Nasal cavity respiratory epithelium epithelial cell of viscerocranial mucosa (primary cell): Measurements from ENCODE around the gene ARHGEF25. TPM values are rescaled to one million over a fixed set of nuclear protein-coding genes. Genes with fewer than 3 reads are reported as not detected.

ENCODE experiments used
- total RNA-seq: library from RNA; depleted of rRNA; stranded (reverse); fragments of >200 nt; gene quantifications from 2 replicates; pipeline ENCODE4 v1.2.3, GENCODE V29; 2014

The ARHGEF25 gene
- total RNA-seq, result under 0.01 and 0.43 TPM in 2 replicates

GRCh38 chr12:57611108-57611826, at the start of gene ARHGEF25:
Gene ARHGEF25, plus strand, starts transcription at chr12:57611435. Its CDS starts 460 bp downstream, at chr12:57611895.

DNA sequence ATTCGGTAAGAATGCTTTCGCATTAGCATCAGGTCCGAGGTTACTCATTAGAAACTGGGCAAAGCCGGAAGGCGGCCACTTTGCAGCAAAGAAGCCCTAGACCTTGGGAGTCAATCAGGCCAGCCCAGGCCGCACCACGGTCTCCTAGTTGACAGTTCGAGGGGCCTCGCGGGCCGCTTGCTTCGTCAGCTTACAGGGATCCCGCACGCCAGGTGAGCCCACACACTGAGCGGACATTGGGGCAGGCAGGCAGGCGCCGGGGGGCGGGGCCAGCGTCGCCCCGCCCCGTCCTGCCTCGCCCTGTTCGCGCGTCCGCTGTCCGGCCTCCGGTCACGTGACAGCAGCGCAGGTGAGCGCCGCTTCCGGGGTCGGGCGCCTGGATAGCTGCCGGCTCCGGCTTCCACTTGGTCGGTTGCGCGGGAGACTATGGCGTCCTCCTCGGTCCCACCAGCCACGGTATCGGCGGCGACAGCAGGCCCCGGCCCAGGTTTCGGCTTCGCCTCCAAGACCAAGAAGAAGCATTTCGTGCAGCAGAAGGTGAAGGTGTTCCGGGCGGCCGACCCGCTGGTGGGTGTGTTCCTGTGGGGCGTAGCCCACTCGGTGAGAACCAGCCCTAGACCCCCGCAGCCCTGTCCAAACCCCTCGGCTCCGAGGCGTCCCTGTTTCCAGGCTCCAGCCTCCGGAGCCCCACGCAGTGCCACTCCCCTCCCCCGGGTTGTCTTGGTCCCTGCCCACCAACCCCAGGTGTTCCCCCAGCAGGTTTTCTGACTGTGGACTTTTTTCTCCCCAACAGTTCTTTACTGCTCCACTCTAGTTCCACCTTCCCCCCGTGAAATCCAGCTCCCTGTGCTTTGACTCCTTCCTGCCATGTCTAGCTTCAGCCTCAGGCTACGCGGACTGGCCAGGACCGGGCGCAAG, 20.1 kb upstream of the ARHGEF25 start, which contains the start of gene PIP4K2C:
Gene PIP4K2C, plus strand, starts transcription at position 329 of the 918 bp plus-strand sequence. Its CDS starts 98 bp downstream, at position 427.

DNA sequence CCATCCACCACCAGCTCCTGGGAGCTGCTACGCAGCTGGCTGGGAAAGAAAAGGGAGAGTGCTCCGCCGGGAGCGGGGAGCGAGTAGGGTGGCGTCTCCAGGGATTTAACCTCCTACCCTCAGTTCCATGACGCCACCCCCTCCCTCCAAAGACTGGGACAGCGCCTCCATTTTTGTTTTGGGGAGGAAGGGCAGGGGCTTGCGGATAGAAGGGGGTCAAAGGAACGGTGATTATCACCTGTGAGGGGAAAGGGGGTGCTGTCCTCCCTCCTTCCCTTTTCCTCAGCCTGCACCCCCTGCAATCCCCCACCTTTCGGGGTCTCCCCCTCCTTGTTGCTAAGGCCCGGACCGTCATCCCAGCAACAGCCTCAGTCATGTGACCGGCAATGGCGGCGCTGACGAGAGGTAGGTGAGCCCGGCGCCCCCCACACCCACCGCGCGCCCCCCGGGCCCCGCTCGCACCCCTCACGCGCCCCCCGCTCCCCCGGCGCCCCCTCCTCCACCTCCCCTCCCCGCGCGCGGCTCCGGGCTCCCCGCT, 6.7 kb upstream of the ARHGEF25 start, which contains the start of gene DTX3:
Gene DTX3, plus strand, starts transcription at position 371 of the 538 bp plus-strand sequence. CDS start 1,694 bp downstream, outside the sequence.

GRCh38 chr12:57632958-57633840, 22.0 kb downstream of the ARHGEF25 start, which contains the start of gene B4GALNT1:
Gene B4GALNT1, minus strand, starts transcription at chr12:57633201. Its CDS starts 1,069 bp downstream, at chr12:57632132.

Other genes with a start within 250 kb of the ARHGEF25 start
- 10.9 and 28.5 TPM in 2 replicates for gene R3HDM2, start 180.4 kb upstream of the ARHGEF25 start, total RNA-seq
- gene INHBC, start 176.7 kb upstream of the ARHGEF25 start, total RNA-seq, result not detected in 2 replicates
- 0.34 and 1.5 TPM in 2 replicates for gene INHBE, start 156.1 kb upstream of the ARHGEF25 start, total RNA-seq
- under 0.01 and 0.14 TPM in 2 replicates for gene GLI1, start 151.7 kb upstream of the ARHGEF25 start, total RNA-seq
- gene ARHGAP9, start 131.6 kb upstream of the ARHGEF25 start, total RNA-seq, result not detected in 2 replicates
- gene MARS1, start 123.4 kb upstream of the ARHGEF25 start, total RNA-seq, result 351 and 458 TPM in 2 replicates
- gene DDIT3, start 90.9 kb upstream of the ARHGEF25 start, total RNA-seq, result 128 and 270 TPM in 2 replicates
- 3.4 and 19.0 TPM in 2 replicates for gene MBD6, start 88.6 kb upstream of the ARHGEF25 start, total RNA-seq
- gene DCTN2, start 64.2 kb upstream of the ARHGEF25 start, total RNA-seq, result 68.7 and 104 TPM in 2 replicates
- gene KIF5A, start 61.4 kb upstream of the ARHGEF25 start, total RNA-seq, result under 0.01 and 0.21 TPM in 2 replicates
- 47.8 and 62.5 TPM in 2 replicates for gene PIP4K2C, start 20.2 kb upstream of the ARHGEF25 start, total RNA-seq
- gene DTX3, start 6.6 kb upstream of the ARHGEF25 start, total RNA-seq, result 3.1 and 7.0 TPM in 2 replicates
- 0.07 TPM in 1 of 2 replicates, not detected in the other for gene B4GALNT1, start 21.8 kb downstream of the ARHGEF25 start, total RNA-seq
- gene OS9, start 82.7 kb downstream of the ARHGEF25 start, total RNA-seq, result 188 and 209 TPM in 2 replicates
- under 0.01 and 0.07 TPM in 2 replicates for gene AGAP2, start 127.3 kb downstream of the ARHGEF25 start, total RNA-seq
- gene TSPAN31, start 133.6 kb downstream of the ARHGEF25 start, total RNA-seq, result 42.8 and 93.6 TPM in 2 replicates
- 108 and 152 TPM in 2 replicates for gene CDK4, start 140.9 kb downstream of the ARHGEF25 start, total RNA-seq
- gene MARCHF9, start 143.7 kb downstream of the ARHGEF25 start, total RNA-seq, result 6.5 and 9.7 TPM in 2 replicates
- 1.5 and 4.1 TPM in 2 replicates for gene CYP27B1, start 155.6 kb downstream of the ARHGEF25 start, total RNA-seq
- gene METTL1, start 160.7 kb downstream of the ARHGEF25 start, total RNA-seq, result 8.5 and 9.5 TPM in 2 replicates
- gene EEF1AKMT3, start 161.2 kb downstream of the ARHGEF25 start, total RNA-seq, result 6.8 and 7.7 TPM in 2 replicates
- gene TSFM, start 171.4 kb downstream of the ARHGEF25 start, total RNA-seq, result 17.1 and 17.3 TPM in 2 replicates
- gene AVIL, start 207.3 kb downstream of the ARHGEF25 start, total RNA-seq, result 0.34 and 3.3 TPM in 2 replicates
- gene CTDSP2, start 235.3 kb downstream of the ARHGEF25 start, total RNA-seq, result 32.5 and 72.8 TPM in 2 replicates